Vagina (tissue), 2 donors: ENCODE results near the gene PARVB.

Source experiments
- CTCF ChIP-seq, 3 experiments: fragments of 450-650 bp in 2 of 3; fragments of 200-600 bp in 1 of 3; sonication (generic) in 1 of 3; IDR thresholded peaks; one replicate each; pipeline ENCODE4 v1.5.1; 2017 to 2019; ENCODE audit warnings: antibody characterized with exemption in 3 of 3, mild to moderate bottlenecking in 2 of 3, moderate library complexity in 2 of 3
- POLR2A ChIP-seq, 2 donors: fragments of 450-650 bp; IDR thresholded peaks; one replicate each; pipeline ENCODE4 v1.6.1; 2017; ENCODE audit warnings: antibody characterized with exemption in 2 of 2, mild to moderate bottlenecking in 2 of 2, moderate library complexity in 2 of 2

GRCh38 chr22:44159811-44160210, 135.7 kb downstream of the PARVB start:
- no peak for TF ChIP-seq CTCF (IDR thresholded peaks at IDR 0.05)
- TF ChIP-seq POLR2A (IDR thresholded peaks at IDR 0.05): no peak
